ENCODE results near the gene FRMD4A. TPM values are rescaled to one million over a fixed set of nuclear protein-coding genes. Genes with fewer than 3 reads are reported as not detected.

The FRMD4A gene
- total RNA-seq, 1 experiment from 2014 or later = 19.6 TPM

- H3K4me1 Mint-ChIP-seq = peaks cover 0 to 7% of the 10 kb centered on the region in 2 experiments; a peak in 1 of 4 replicates
- H3K79me1 ChIP-seq (ENCODE audit: insufficient read depth, low read depth, low read length, poor library complexity, severe bottlenecking) = no peaks in the 10 kb centered on the region
- no peaks in the 10 kb centered on the region for H3K4me1 ChIP-seq (ENCODE audit: insufficient read depth, low read length)
- peaks cover 20 to 39% (median 32%) of the 10 kb centered on the region in 3 experiments; a peak in 6 of 7 replicates for H3K36me3 Mint-ChIP-seq (ENCODE audit: insufficient read depth in 1 of 3, low read depth in 3 of 3)
- no peak overlapping the region for H2AK5ac ChIP-seq (ENCODE audit: insufficient read length, low read length)
- no peak overlapping the region for H4K5ac ChIP-seq (ENCODE audit: insufficient read length, low read depth, low read length)
- no peak for TF ChIP-seq CTCF (conservative IDR thresholded peaks at IDR 0.05)
- no peak overlapping the region for H3K4me3 Mint-ChIP-seq
- no peak overlapping the region for H2BK5ac ChIP-seq (ENCODE audit: insufficient read length, low read length)
- WGBS (ENCODE audit: extremely low coverage, insufficient read length, low lambda C conversion rate) = no CpG with 5 or more reads among the region's 5 CpGs
- no peak overlapping the region for H3K4me2 ChIP-seq (ENCODE audit: insufficient read depth, insufficient read length, low read length)
- H3K79me2 ChIP-seq (ENCODE audit: insufficient read depth, low read length) = no peaks in the 10 kb centered on the region
- no peak overlapping the region for H2BK15ac ChIP-seq (ENCODE audit: low read depth, low read length)
- H2AFZ ChIP-seq (ENCODE audit: low read length) = no peak overlapping the region
- no peak overlapping the region for H3K27ac Mint-ChIP-seq
- no peaks in the 10 kb centered on the region for H3K23me2 ChIP-seq (ENCODE audit: insufficient read length, low read depth, low read length, poor library complexity, severe bottlenecking)
- no peak overlapping the region for H3K4ac ChIP-seq (ENCODE audit: low read depth, low read length)
- H4K20me1 ChIP-seq (ENCODE audit: control insufficient read depth, insufficient read depth, insufficient read length) = no peaks in the 10 kb centered on the region
- H4K91ac ChIP-seq (ENCODE audit: insufficient read length, low read depth, low read length) = no peak overlapping the region
- no peak overlapping the region for H3T11ph ChIP-seq (ENCODE audit: low read length)
- no peak for DNase-seq
- H3K27ac ChIP-seq (ENCODE audit: insufficient read length, low read depth, low read length) = no peak overlapping the region
- no peak overlapping the region for H3K9ac ChIP-seq (ENCODE audit: extremely low read depth, insufficient read length, low read length)
- H3K9me3 ChIP-seq (ENCODE audit: control insufficient read depth, low read depth, low read length) = no peaks in the 10 kb centered on the region
- no peaks in the 10 kb centered on the region; a peak in 1 of 5 replicates for H3K9me3 Mint-ChIP-seq
- no peak overlapping the region for H3K18ac ChIP-seq (ENCODE audit: insufficient read length, low read depth, low read length)
- H3K56ac ChIP-seq (ENCODE audit: insufficient read length, low read depth, low read length) = no peak overlapping the region
- H3K27me3 Mint-ChIP-seq (ENCODE audit: low read depth) = no peaks in the 10 kb centered on the region
- no peak overlapping the region for H3K23ac ChIP-seq (ENCODE audit: insufficient read length, low read depth, low read length)
- no peak overlapping the region for H3K14ac ChIP-seq (ENCODE audit: insufficient read depth, low read length)
- H2BK120ac ChIP-seq (ENCODE audit: low read depth, low read length, poor library complexity, severe bottlenecking) = no peak overlapping the region
- H2BK12ac ChIP-seq (ENCODE audit: insufficient read length, low read depth, low read length) = no peak overlapping the region
- H2BK20ac ChIP-seq (ENCODE audit: low read depth, low read length, poor library complexity, severe bottlenecking) = no peak overlapping the region
- H4K8ac ChIP-seq (replicated peaks; ENCODE audit: insufficient read length, low read depth, low read length) = no peak overlapping the region
- no peaks in the 10 kb centered on the region for H3K27me3 ChIP-seq (ENCODE audit: insufficient read depth, low read length)
These were observed 679.8 kb downstream of the FRMD4A start for GRCh38 chr10:13650961-13651360.

Data from H9 (cell line).